ENCODE data around the gene PCDHGA8. TPM values are rescaled to one million over a fixed set of nuclear protein-coding genes. Genes with fewer than 3 reads are reported as not detected.

Gene PCDHGA8
- total and polyA plus RNA-seq, 4 donors = 0.02 to 0.75 (median 0.13) TPM

- H3K9me3 ChIP-seq (ENCODE audit: control insufficient read depth in 4 of 4, low read length in 3 of 4) = peaks cover 8 to 35% (median 13%) of the 10 kb centered on the region in 4 donors
- no peaks in the 10 kb centered on the region for H3K36me3 ChIP-seq (ENCODE audit: control insufficient read depth in 4 of 4, insufficient read depth in 3 of 4, low read depth in 1 of 4, low read length in 3 of 4)
- DNase-seq (ENCODE audit: low spot score) = no peak
- peak overlapping the region in 1 of 3 donors; percentile 16 for H3K4me3 ChIP-seq (ENCODE audit: low read depth in 1 of 3, low read length in 3 of 3)
- H3K4me1 ChIP-seq (ENCODE audit: control insufficient read depth in 4 of 4, insufficient read depth in 4 of 4, low read length in 3 of 4) = no peaks in the 10 kb centered on the region
- TF ChIP-seq, protein P1, sequence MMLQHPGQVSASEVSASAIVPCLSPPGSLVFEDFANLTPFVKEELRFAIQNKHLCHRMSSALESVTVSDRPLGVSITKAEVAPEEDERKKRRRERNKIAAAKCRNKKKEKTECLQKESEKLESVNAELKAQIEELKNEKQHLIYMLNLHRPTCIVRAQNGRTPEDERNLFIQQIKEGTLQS (IDR thresholded peaks at IDR 0.05) = no peak
- TF ChIP-seq NR2F2 (IDR thresholded peaks at IDR 0.05) = no peak
- TF ChIP-seq JUND (IDR thresholded peaks at IDR 0.05) = no peak
- no peak for TF ChIP-seq ZBTB33 (IDR thresholded peaks at IDR 0.05)
- TF ChIP-seq FOXA2 (IDR thresholded peaks at IDR 0.05) = no peak
- TF ChIP-seq HNF4G (IDR thresholded peaks at IDR 0.05) = no peak
- TF ChIP-seq CTCF (IDR thresholded peaks at IDR 0.05; ENCODE audit: low read depth, low read length, missing input control) = no peak
- no peak for TF ChIP-seq SP1 (IDR thresholded peaks at IDR 0.05)
- TF ChIP-seq HNF4A (conservative IDR thresholded peaks at IDR 0.05) = no peak
- H3K27me3 ChIP-seq (ENCODE audit: control insufficient read depth in 4 of 4, insufficient read depth in 4 of 4, low read length in 3 of 4) = no peaks in the 10 kb centered on the region
- H3K27ac ChIP-seq (ENCODE audit: low read depth in 1 of 2, low read length in 2 of 2) = no peak overlapping the region
- no peak overlapping the region for H3K9ac ChIP-seq (ENCODE audit: low read depth in 1 of 2, low read length in 2 of 2)
- 67% methylated on average over 10 of the region's 10 CpGs for WGBS
Observed at GRCh38 chr5:141439411-141440141, 47.1 kb downstream of the PCDHGA8 start.

DNA sequence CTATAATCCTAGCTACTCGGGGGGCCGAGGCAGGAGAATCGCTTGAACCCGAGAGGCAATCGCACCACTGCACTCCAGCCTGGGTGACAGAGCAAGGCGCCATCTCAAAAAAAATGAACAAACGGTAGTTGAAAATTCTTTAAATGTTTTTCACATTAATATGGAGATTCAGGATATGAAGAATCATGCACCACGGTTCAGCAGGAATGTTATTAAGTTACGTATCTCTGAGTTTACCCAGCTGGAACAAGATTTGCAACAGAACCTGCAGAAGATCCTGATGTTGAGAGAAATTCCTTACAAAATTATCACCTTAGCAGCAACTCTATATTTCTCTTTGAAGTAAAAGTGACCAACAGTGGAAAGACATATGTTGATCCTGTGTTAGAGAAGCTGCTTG is 47.9 kb downstream of the PCDHGA8 start:
- DNase-seq (ENCODE audit: low spot score) = no peak

More for the DNA sequence above, 47.9 kb downstream of the PCDHGA8 start:
- WGBS = 91% methylated on average over 9 of the region's 9 CpGs
- TF ChIP-seq FOXA1 (IDR thresholded peaks at IDR 0.05) = no peak
- TF ChIP-seq, protein P2, sequence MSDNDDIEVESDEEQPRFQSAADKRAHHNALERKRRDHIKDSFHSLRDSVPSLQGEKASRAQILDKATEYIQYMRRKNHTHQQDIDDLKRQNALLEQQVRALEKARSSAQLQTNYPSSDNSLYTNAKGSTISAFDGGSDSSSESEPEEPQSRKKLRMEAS (IDR thresholded peaks at IDR 0.05) = no peak
- no peak for TF ChIP-seq SP1 (IDR thresholded peaks at IDR 0.05)
- TF ChIP-seq HNF4A (conservative IDR thresholded peaks at IDR 0.05) = no peak
- no peak for TF ChIP-seq NR2F2 (IDR thresholded peaks at IDR 0.05)
- no peak for TF ChIP-seq FOXA2 (IDR thresholded peaks at IDR 0.05)
- no peak for TF ChIP-seq EGR1 (IDR thresholded peaks at IDR 0.05; ENCODE audit: low read depth in 2 of 2)
- TF ChIP-seq RAD21 (IDR thresholded peaks at IDR 0.05) = no peak
- TF ChIP-seq, protein P1 (IDR thresholded peaks at IDR 0.05) = no peak
- no peak for TF ChIP-seq REST (IDR thresholded peaks at IDR 0.05)
- TF ChIP-seq CTCF (IDR thresholded peaks at IDR 0.05; ENCODE audit: low read depth, low read length, missing input control) = no peak
- TF ChIP-seq TAF1 (conservative IDR thresholded peaks at IDR 0.05) = no peak
- no peak for TF ChIP-seq YY1 (IDR thresholded peaks at IDR 0.05)
- TF ChIP-seq ZBTB33 (IDR thresholded peaks at IDR 0.05) = no peak
- Histone ChIP-seq H3K36me3 (ENCODE audit: control insufficient read depth in 4 of 4, insufficient read depth in 3 of 4, low read depth in 1 of 4, low read length in 3 of 4) (peaks cover 0 to under 1% (median 0%) of the 10 kb centered on the region in 4 donors), H3K27me3 (ENCODE audit: control insufficient read depth in 4 of 4, insufficient read depth in 4 of 4, low read length in 3 of 4) (no peaks in the 10 kb centered on the region), H3K4me3 (ENCODE audit: low read depth in 1 of 3, low read length in 3 of 3) (peak overlapping the region in 1 of 3 donors; percentile 31), H3K4me1 (ENCODE audit: control insufficient read depth in 4 of 4, insufficient read depth in 4 of 4, low read length in 3 of 4) (no peaks in the 10 kb centered on the region), H3K9ac (ENCODE audit: low read depth in 1 of 2, low read length in 2 of 2) (no peak overlapping the region), H3K27ac (ENCODE audit: low read depth in 1 of 2, low read length in 2 of 2) (no peak overlapping the region), H3K9me3 (ENCODE audit: control insufficient read depth in 4 of 4, low read length in 3 of 4) (peaks cover 8 to 33% (median 13%) of the 10 kb centered on the region in 4 donors)

All from liver (tissue), 9 donors.